Endothelial cell of umbilical vein (primary cell): Measurements from ENCODE around the gene BMX. TPM values are rescaled to one million over a fixed set of nuclear protein-coding genes. Genes with fewer than 3 reads are reported as not detected.

Experiments
- BruUV-seq: library from RNA; stranded (reverse); fragments of 400-500 nt; replicated peaks from 2 replicates; lab custom pipeline; 2021; lab: Mats Ljungman, UMichigan
- CTCF ChIA-PET: fragments of 300-600, 350-600 bp; sonication (Branson Sonifier 250); formaldehyde crosslinking; loops from one replicate; lab custom pipeline; 2021; ENCODE audit warnings: antibody characterized with exemption, inconsistent platforms; lab: Charles Lee
- POLR2A ChIA-PET: fragments of 300-600, 350-600 bp; sonication (Branson Sonifier 250); formaldehyde crosslinking; loops from one replicate; lab custom pipeline; 2021; ENCODE audit warnings: antibody characterized with exemption, inconsistent platforms; lab: Charles Lee
- DNase-seq: peaks from one replicate; pipeline ENCODE4 v3.0.0-alpha.2; 2011; ENCODE audit warnings: low read depth, low spot score
- FAIRE-seq: peaks from 2 replicates; lab custom pipeline; 2011; peaks lifted over from hg19 to GRCh38; lab: Jason Lieb, UNC
- H2AFZ ChIP-seq: 2 replicates; pipeline ENCODE4 v1.6.0; 2012; ENCODE audit warnings: low read depth, low read length, control low read depth, inconsistent platforms
- H3K27ac ChIP-seq: 2 replicates; pipeline ENCODE4 v1.5.1; 2011; ENCODE audit warnings: low read depth, mild to moderate bottlenecking, control low read depth, low read length, moderate library complexity; ENCODE audit not compliant: insufficient read depth
- H3K27me3 ChIP-seq, 2 experiments: 2 replicates each; pipeline versions ENCODE4 v1.6.0 to v1.6.1; 2011; ENCODE audit warnings: low read length in 2 of 2, mixed read lengths in 1 of 2; ENCODE audit not compliant: control insufficient read depth in 2 of 2, insufficient read depth in 2 of 2
- H3K36me3 ChIP-seq, 2 experiments: 2 replicates in 1 of 2; 3 replicates in 1 of 2; pipeline ENCODE4 v1.5.1; 2011; ENCODE audit warnings: low read length in 2 of 2, mild to moderate bottlenecking in 1 of 2, moderate library complexity in 1 of 2; ENCODE audit not compliant: control insufficient read depth in 2 of 2, insufficient read depth in 2 of 2; ENCODE audit errors: extremely low read depth in 1 of 2
- H3K4me1 ChIP-seq: 3 replicates; pipeline ENCODE4 v1.5.1; 2011; ENCODE audit warnings: mild to moderate bottlenecking, low read length; ENCODE audit not compliant: control insufficient read depth, insufficient read depth; ENCODE audit errors: extremely low read depth
- H3K4me2 ChIP-seq: 2 replicates; pipeline ENCODE4 v1.6.1; 2011; ENCODE audit warnings: low read length, control low read depth, mixed read lengths; ENCODE audit not compliant: insufficient read depth
- H3K4me3 ChIP-seq, 3 experiments: fragments of 200-600 bp in 1 of 3; sonication (generic), shearing (Covaris generic) in 1 of 3; replicated peaks in 1 of 3; 2 replicates each; pipeline ENCODE4 v1.5.1; 2011 to 2016; ENCODE audit warnings: control low read depth in 3 of 3, low read length in 3 of 3, mild to moderate bottlenecking in 2 of 3, inconsistent platforms in 1 of 3, low read depth in 1 of 3, moderate library complexity in 1 of 3; ENCODE audit not compliant: insufficient read depth in 1 of 3
- H3K79me2 ChIP-seq: 2 replicates; pipeline ENCODE4 v1.6.0; 2012; ENCODE audit warnings: low read length, inconsistent platforms; ENCODE audit not compliant: control insufficient read depth, insufficient read depth
- H3K9ac ChIP-seq: replicated peaks from 2 replicates; pipeline ENCODE3; 2011; ENCODE audit warnings: low read length, control low read depth; ENCODE audit not compliant: insufficient read depth; ENCODE audit errors: extremely low read depth
- H3K9me1 ChIP-seq: replicated peaks from 3 replicates; pipeline ENCODE4 v1.6.0; 2011; ENCODE audit warnings: mild to moderate bottlenecking, low read length; ENCODE audit not compliant: control insufficient read depth, insufficient read depth; ENCODE audit errors: extremely low read depth
- H3K9me3 ChIP-seq: replicated peaks from 2 replicates; pipeline ENCODE4 v1.5.1; 2012; ENCODE audit warnings: low read length, inconsistent platforms; ENCODE audit not compliant: control insufficient read depth, insufficient read depth
- H4K20me1 ChIP-seq: replicated peaks from 2 replicates; pipeline ENCODE3; 2011; ENCODE audit warnings: mild to moderate bottlenecking, low read length; ENCODE audit not compliant: control insufficient read depth, insufficient read depth; ENCODE audit errors: extremely low read depth
- EZH2 ChIP-seq: IDR thresholded peaks from 2 replicates; pipeline ENCODE4 v1.6.1; 2012; ENCODE audit warnings: borderline replicate concordance, low read depth, mild to moderate bottlenecking, moderate library complexity, low read length, inconsistent platforms; ENCODE audit not compliant: severe bottlenecking
- FOS ChIP-seq: IDR thresholded peaks from 2 replicates; pipeline ENCODE4 v1.6.1; 2011; ENCODE audit warnings: mild to moderate bottlenecking, low read length, moderate library complexity, borderline replicate concordance; ENCODE audit not compliant: insufficient read depth
- GATA2 ChIP-seq: IDR thresholded peaks from 2 replicates; pipeline ENCODE4 v1.7.0; 2011; ENCODE audit warnings: low read depth, mild to moderate bottlenecking, moderate library complexity, mixed read lengths, low read length; ENCODE audit not compliant: insufficient read length, insufficient read depth
- JUN ChIP-seq: IDR thresholded peaks from 2 replicates; pipeline ENCODE4 v1.6.1; 2011; ENCODE audit warnings: borderline replicate concordance, low read depth; ENCODE audit not compliant: insufficient read length, insufficient read depth
- MYC ChIP-seq: IDR thresholded peaks from one replicate; pipeline ENCODE4 v1.6.1; 2011; ENCODE audit warnings: mild to moderate bottlenecking, low read depth, low read length
- POLR2A ChIP-seq: IDR thresholded peaks from 2 replicates; pipeline ENCODE4 v1.6.1; 2012; ENCODE audit warnings: low read depth, mild to moderate bottlenecking, control low read depth, low read length
- POLR2AphosphoS5 ChIP-seq: IDR thresholded peaks from 2 replicates; pipeline ENCODE4 v1.6.1; 2012; ENCODE audit warnings: low read depth, mild to moderate bottlenecking, control low read depth, low read length, moderate library complexity; ENCODE audit not compliant: insufficient read depth
- dilution Hi-C: fragments of 300-500 bp; cut with MboI; formaldehyde crosslinking; loops from one replicate; pipeline ENCODE4 v1.15.0; 2019; ENCODE audit warnings: low sequenced_read_pairs; ENCODE audit not compliant: extremely low pct_ligation_motif_present
- intact Hi-C: fragments of 100-400 bp; cut with micrococcal nuclease; formaldehyde crosslinking; loops from one replicate; pipeline ENCODE4 v1.10.0; 2022
- polyA plus RNA-seq, 4 experiments: library from polyadenylated mRNA; depleted of rRNA in 3 of 4; stranded (reverse) in 3 of 4; unstranded in 1 of 4; fragments of >200 nt; gene quantifications; 2 replicates each; pipeline versions ENCODE4 v1.2.1 to v1.2.3, GENCODE V29; 2011 to 2012; ENCODE audit warnings: missing spikeins in 1 of 4
- total RNA-seq: library from RNA; stranded (reverse); gene quantifications from 2 replicates; pipeline ENCODE4 v1.2.3, GENCODE V29; 2021
- TF ChIP-seq, protein P1 (sequence below), 2 donors: IDR thresholded peaks; 1 replicate in 1 of 2; 2 replicates in 1 of 2; pipeline ENCODE4 v1.5.1; 2011; ENCODE audit warnings: low read length in 2 of 2, mild to moderate bottlenecking in 2 of 2, moderate library complexity in 2 of 2, control low read depth in 1 of 2, inconsistent platforms in 1 of 2, low read depth in 1 of 2; ENCODE audit not compliant: insufficient read depth in 1 of 2; ENCODE audit errors: extremely low read depth in 1 of 2
- TF ChIP-seq, protein P2 (sequence below): IDR thresholded peaks from 2 replicates; pipeline ENCODE4 v1.6.1; 2011; ENCODE audit not compliant: insufficient read depth, insufficient read length

BMX gene
- total and polyA plus RNA-seq, 2 donors (not counting 3 experiments of a cell fraction or from before 2014, with no cell fraction given) = 49.8 to 105 TPM

- Histone ChIP-seq H3K27ac (no peak overlapping the region), H3K9me1 (no peaks in the 10 kb centered on the region), H3K36me3 (no peaks in the 10 kb centered on the region), H3K4me2 (no peak overlapping the region), H2AFZ (no peak overlapping the region), H3K79me2 (no peaks in the 10 kb centered on the region), H3K27me3 (peaks cover 0 to 2% of the 10 kb centered on the region in 2 experiments), H3K4me1 (no peaks in the 10 kb centered on the region), H3K9ac (no peak overlapping the region), H3K9me3 (no peaks in the 10 kb centered on the region), H3K4me3 (no peak overlapping the region), H4K20me1 (no peaks in the 10 kb centered on the region)
- CTCF ChIA-PET = interaction anchor here (0.8 kb wide), 1 partner anchor 23 kb away, joined by 3 read pairs; no protein-coding TSS in a partner anchor
- no peak for FAIRE-seq
- DNase-seq = no peak
- no TSS peak for BruUV-seq
- POLR2A ChIA-PET = no interaction called here
- intact Hi-C loops (no loop called here), dilution Hi-C loops (no loop called here)
- no peak for TF ChIP-seq POLR2A
- TF ChIP-seq, protein P1, sequence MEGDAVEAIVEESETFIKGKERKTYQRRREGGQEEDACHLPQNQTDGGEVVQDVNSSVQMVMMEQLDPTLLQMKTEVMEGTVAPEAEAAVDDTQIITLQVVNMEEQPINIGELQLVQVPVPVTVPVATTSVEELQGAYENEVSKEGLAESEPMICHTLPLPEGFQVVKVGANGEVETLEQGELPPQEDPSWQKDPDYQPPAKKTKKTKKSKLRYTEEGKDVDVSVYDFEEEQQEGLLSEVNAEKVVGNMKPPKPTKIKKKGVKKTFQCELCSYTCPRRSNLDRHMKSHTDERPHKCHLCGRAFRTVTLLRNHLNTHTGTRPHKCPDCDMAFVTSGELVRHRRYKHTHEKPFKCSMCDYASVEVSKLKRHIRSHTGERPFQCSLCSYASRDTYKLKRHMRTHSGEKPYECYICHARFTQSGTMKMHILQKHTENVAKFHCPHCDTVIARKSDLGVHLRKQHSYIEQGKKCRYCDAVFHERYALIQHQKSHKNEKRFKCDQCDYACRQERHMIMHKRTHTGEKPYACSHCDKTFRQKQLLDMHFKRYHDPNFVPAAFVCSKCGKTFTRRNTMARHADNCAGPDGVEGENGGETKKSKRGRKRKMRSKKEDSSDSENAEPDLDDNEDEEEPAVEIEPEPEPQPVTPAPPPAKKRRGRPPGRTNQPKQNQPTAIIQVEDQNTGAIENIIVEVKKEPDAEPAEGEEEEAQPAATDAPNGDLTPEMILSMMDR (IDR thresholded peaks at IDR 0.05; ENCODE audit: extremely low read depth in 1 of 2, insufficient read depth in 1 of 2, low read depth in 1 of 2, low read length in 2 of 2) = no peak
These were observed 102.2 kb downstream of the BMX start for GRCh38 chrX:15602761-15603160.

DNA sequence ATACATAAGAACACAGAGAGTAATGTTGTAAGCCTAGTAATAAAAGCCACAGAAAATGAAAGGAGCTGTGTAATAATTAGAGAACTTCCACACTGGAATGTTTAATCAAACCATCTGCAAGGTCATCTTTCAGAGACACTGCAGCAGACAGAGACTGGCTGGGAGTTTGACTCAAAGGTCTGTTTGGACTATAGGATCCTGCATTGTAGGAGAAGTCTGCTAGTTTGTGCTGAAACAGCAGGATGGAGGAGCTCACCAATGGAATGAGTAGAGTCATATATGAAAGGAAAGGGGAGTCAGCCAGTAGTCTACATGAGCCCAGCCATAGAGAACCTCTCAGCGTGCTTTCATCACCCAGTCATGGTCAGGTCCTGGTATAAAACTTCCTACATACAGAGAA lies 104.6 kb downstream of the BMX start:
- dilution Hi-C loops = no loop called here
- DNase-seq = no peak
- no peaks in the 10 kb centered on the region for H3K79me2 ChIP-seq
- no peak overlapping the region for H3K27ac ChIP-seq
- no peaks in the 10 kb centered on the region for H3K36me3 ChIP-seq
- BruUV-seq = no TSS peak
- TF ChIP-seq, protein P1 (IDR thresholded peaks at IDR 0.05; ENCODE audit: extremely low read depth in 1 of 2, insufficient read depth in 1 of 2, low read depth in 1 of 2, low read length in 2 of 2) = no peak
- TF ChIP-seq JUN (no peak), POLR2AphosphoS5 (no peak), MYC (no peak), POLR2A (no peak), GATA2 (no peak), FOS (no peak), EZH2 (no peak)
- TF ChIP-seq, protein P2, sequence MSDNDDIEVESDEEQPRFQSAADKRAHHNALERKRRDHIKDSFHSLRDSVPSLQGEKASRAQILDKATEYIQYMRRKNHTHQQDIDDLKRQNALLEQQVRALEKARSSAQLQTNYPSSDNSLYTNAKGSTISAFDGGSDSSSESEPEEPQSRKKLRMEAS = no peak
- H3K9me1 ChIP-seq = no peaks in the 10 kb centered on the region
- no peaks in the 10 kb centered on the region for H3K4me1 ChIP-seq
- no peak for FAIRE-seq
- ChIA-PET CTCF (no interaction called here), POLR2A (no interaction called here)
- H3K9me3 ChIP-seq = no peaks in the 10 kb centered on the region
- no peak overlapping the region for H3K4me3 ChIP-seq
- H4K20me1 ChIP-seq = no peaks in the 10 kb centered on the region
- no peak overlapping the region for H3K4me2 ChIP-seq
- H3K27me3 ChIP-seq = peaks cover 0 to 2% of the 10 kb centered on the region in 2 experiments
- H3K9ac ChIP-seq = no peak overlapping the region
- no peak overlapping the region for H2AFZ ChIP-seq
- intact Hi-C loops = no loop called here
